Smooth muscle cell (in vitro differentiated cells): ENCODE results near the gene CALN1. TPM values are rescaled to one million over a fixed set of nuclear protein-coding genes. Genes with fewer than 3 reads are reported as not detected.

Source experiments
- DNase-seq: peaks from one replicate; lab custom pipeline; 2025; ENCODE audit not compliant: unreplicated experiment; lab: John Stamatoyannopoulos, UW
- H2AFZ ChIP-seq: fragments of 200-600 bp; sonication (generic); 2 replicates; pipeline ENCODE4 v1.6.0; 2016; ENCODE audit warnings: antibody characterized with exemption, low read depth, mild to moderate bottlenecking
- H3F3A ChIP-seq: fragments of 200-600 bp; sonication (generic); 2 replicates; pipeline ENCODE4 v1.6.0; 2017; ENCODE audit warnings: antibody characterized with exemption, low read depth
- H3K27ac ChIP-seq: fragments of 200-600 bp; sonication (generic); 2 replicates; pipeline ENCODE4 v1.5.1; 2016; ENCODE audit warnings: low read depth, mild to moderate bottlenecking
- H3K27me3 ChIP-seq: fragments of 200-600 bp; sonication (generic); 2 replicates; pipeline ENCODE4 v1.6.1; 2016; ENCODE audit warnings: low read depth, mild to moderate bottlenecking
- H3K36me3 ChIP-seq: fragments of 200-600 bp; sonication (generic); 2 replicates; pipeline ENCODE4 v1.5.1; 2016; ENCODE audit warnings: low read depth
- H3K4me1 ChIP-seq: fragments of 200-600 bp; sonication (generic); 2 replicates; pipeline ENCODE4 v1.5.1; 2016; ENCODE audit warnings: low read depth
- H3K4me2 ChIP-seq: fragments of 200-600 bp; sonication (generic); 2 replicates; pipeline ENCODE4 v1.6.0; 2016; ENCODE audit warnings: mild to moderate bottlenecking
- H3K4me3 ChIP-seq: fragments of 200-600 bp; sonication (generic); 2 replicates; pipeline ENCODE4 v1.5.1; 2016; ENCODE audit warnings: mild to moderate bottlenecking
- H3K79me2 ChIP-seq: fragments of 200-600 bp; sonication (generic); 2 replicates; pipeline ENCODE4 v1.6.0; 2016; ENCODE audit warnings: low read depth, mild to moderate bottlenecking
- H3K9ac ChIP-seq: fragments of 200-600 bp; sonication (generic); 2 replicates; pipeline ENCODE4 v1.6.0; 2016; ENCODE audit warnings: low read depth
- H3K9me3 ChIP-seq: fragments of 200-600 bp; sonication (generic); replicated peaks from 2 replicates; pipeline ENCODE4 v1.5.1; 2016; ENCODE audit warnings: low read depth
- H4K20me1 ChIP-seq: fragments of 200-600 bp; sonication (generic); 2 replicates; pipeline ENCODE4 v1.6.0; 2016; ENCODE audit warnings: low read depth
- CTCF ChIP-seq: fragments of 200-600 bp; sonication (generic); IDR thresholded peaks from 2 replicates; pipeline ENCODE4 v1.5.1; 2017; ENCODE audit warnings: borderline replicate concordance, mild to moderate bottlenecking, antibody characterized with exemption; ENCODE audit not compliant: insufficient read depth, poor library complexity, severe bottlenecking
- WGBS: methylation state at CpG from one replicate; pipeline ENCODE4 v1.1.7; 2016; ENCODE audit warnings: low lambda C conversion rate; 5-methylcytosine and 5-hydroxymethylcytosine counted together
- polyA plus RNA-seq: library from polyadenylated mRNA; unstranded; fragments of >200 nt; fragmentation: Nextera tagmentation; extraction: Ambion mirVana; gene quantifications from 2 replicates; pipeline ENCODE4 v1.2.1, GENCODE V29; 2016
- total RNA-seq: library from RNA; depleted of rRNA; stranded (reverse); fragments of >200 nt; gene quantifications from 2 replicates; pipeline ENCODE4 v1.2.3, GENCODE V29; 2014

The CALN1 gene
- total and polyA plus RNA-seq, 2 experiments from 2014 or later: not detected

GRCh38 chr7:72286519-72286918 is 125.6 kb downstream of the CALN1 start:
- TF ChIP-seq CTCF: no peak
- no peak for DNase-seq

GRCh38 chr7:72283309-72283708 is 128.8 kb downstream of the CALN1 start:
- DNase-seq: no peak
- Histone ChIP-seq H3K9ac (no peak overlapping the region), H3K27ac (no peak overlapping the region), H3K4me3 (no peak overlapping the region), H3K79me2 (no peaks in the 10 kb centered on the region), H3K9me3 (no peaks in the 10 kb centered on the region), H3K27me3 (peaks cover 18% of the 10 kb centered on the region), H3K36me3 (no peaks in the 10 kb centered on the region), H3K4me2 (no peak overlapping the region), H3F3A (no peaks in the 10 kb centered on the region), H3K4me1 (no peaks in the 10 kb centered on the region), H4K20me1 (no peaks in the 10 kb centered on the region), H2AFZ (no peak overlapping the region)
- TF ChIP-seq CTCF: no peak
- 29% methylated on average over 1 of the region's 1 CpG for WGBS

More at GRCh38 chr7:72286519-72286918, 125.6 kb downstream of the CALN1 start:
- Histone ChIP-seq H2AFZ (no peak overlapping the region), H3K9ac (no peak overlapping the region), H3K36me3 (no peaks in the 10 kb centered on the region), H3F3A (no peaks in the 10 kb centered on the region), H3K4me2 (no peak overlapping the region), H3K27ac (no peak overlapping the region), H3K4me3 (no peak overlapping the region), H3K9me3 (no peaks in the 10 kb centered on the region), H3K79me2 (no peaks in the 10 kb centered on the region), H4K20me1 (no peaks in the 10 kb centered on the region), H3K27me3 (no peaks in the 10 kb centered on the region), H3K4me1 (no peaks in the 10 kb centered on the region)
- 70% methylated on average over 1 of the region's 1 CpG for WGBS

GRCh38 chr7:72281308-72281707 is 130.8 kb downstream of the CALN1 start:
- Histone ChIP-seq H3K4me1 (no peaks in the 10 kb centered on the region), H3K27ac (no peak overlapping the region), H4K20me1 (no peaks in the 10 kb centered on the region), H3K4me2 (no peak overlapping the region), H3K4me3 (no peak overlapping the region), H3K79me2 (no peaks in the 10 kb centered on the region), H2AFZ (no peak overlapping the region), H3K36me3 (no peaks in the 10 kb centered on the region), H3K9ac (no peak overlapping the region), H3K9me3 (no peaks in the 10 kb centered on the region), H3F3A (no peaks in the 10 kb centered on the region), H3K27me3 (peaks cover 18% of the 10 kb centered on the region)
- WGBS: 70% methylated on average over 2 of the region's 2 CpGs
- TF ChIP-seq CTCF: no peak
- no peak for DNase-seq

- WGBS: 81% methylated on average over 3 of the region's 3 CpGs
- Histone ChIP-seq H3K9ac (no peak overlapping the region), H3K4me1 (no peaks in the 10 kb centered on the region), H3K4me3 (no peak overlapping the region), H3K4me2 (no peak overlapping the region), H2AFZ (no peak overlapping the region), H3K27me3 (peaks cover 18% of the 10 kb centered on the region), H3K79me2 (no peaks in the 10 kb centered on the region), H3K27ac (no peak overlapping the region), H3F3A (no peaks in the 10 kb centered on the region), H4K20me1 (no peaks in the 10 kb centered on the region), H3K9me3 (no peaks in the 10 kb centered on the region), H3K36me3 (no peaks in the 10 kb centered on the region)
- TF ChIP-seq CTCF: no peak
- no peak for DNase-seq
Observed at GRCh38 chr7:72279203-72279602, 132.9 kb downstream of the CALN1 start.
